ENCODE measurements around the gene FBLN1.

FBLN1 gene

GRCh38 chr22:45477366-45478107, 25.1 kb upstream of the FBLN1 start (continued):
- TF ChIP-seq POU6F1 (CRISPR knock-in tag; IDR thresholded peaks at IDR 0.05; ENCODE audit: borderline replicate concordance, low read depth) (no peak), ESRRG (CRISPR knock-in tag; IDR thresholded peaks at IDR 0.05) (no peak), RARB (CRISPR knock-in tag; IDR thresholded peaks at IDR 0.05) (no peak), TOX (CRISPR knock-in tag; IDR thresholded peaks at IDR 0.05; ENCODE audit: borderline replicate concordance) (no peak), ZFP30 (CRISPR knock-in tag; IDR thresholded peaks at IDR 0.05) (no peak), PPARA (CRISPR knock-in tag; IDR thresholded peaks at IDR 0.05; ENCODE audit: borderline replicate concordance) (no peak), TCF4 (CRISPR knock-in tag; IDR thresholded peaks at IDR 0.05; ENCODE audit: borderline replicate concordance) (no peak), ARNTL (CRISPR knock-in tag; IDR thresholded peaks at IDR 0.05; ENCODE audit: borderline replicate concordance, low read depth) (no peak), ZC3H10 (CRISPR knock-in tag; IDR thresholded peaks at IDR 0.05) (no peak), ISL1 (CRISPR knock-in tag; IDR thresholded peaks at IDR 0.05) (no peak)
- TF ChIP-seq, protein P1, sequence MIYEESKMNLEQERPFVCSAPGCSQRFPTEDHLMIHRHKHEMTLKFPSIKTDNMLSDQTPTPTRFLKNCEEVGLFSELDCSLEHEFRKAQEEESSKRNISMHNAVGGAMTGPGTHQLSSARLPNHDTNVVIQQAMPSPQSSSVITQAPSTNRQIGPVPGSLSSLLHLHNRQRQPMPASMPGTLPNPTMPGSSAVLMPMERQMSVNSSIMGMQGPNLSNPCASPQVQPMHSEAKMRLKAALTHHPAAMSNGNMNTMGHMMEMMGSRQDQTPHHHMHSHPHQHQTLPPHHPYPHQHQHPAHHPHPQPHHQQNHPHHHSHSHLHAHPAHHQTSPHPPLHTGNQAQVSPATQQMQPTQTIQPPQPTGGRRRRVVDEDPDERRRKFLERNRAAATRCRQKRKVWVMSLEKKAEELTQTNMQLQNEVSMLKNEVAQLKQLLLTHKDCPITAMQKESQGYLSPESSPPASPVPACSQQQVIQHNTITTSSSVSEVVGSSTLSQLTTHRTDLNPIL (CRISPR knock-in tag; IDR thresholded peaks at IDR 0.05; ENCODE audit: low read depth) = no peak

DNA sequence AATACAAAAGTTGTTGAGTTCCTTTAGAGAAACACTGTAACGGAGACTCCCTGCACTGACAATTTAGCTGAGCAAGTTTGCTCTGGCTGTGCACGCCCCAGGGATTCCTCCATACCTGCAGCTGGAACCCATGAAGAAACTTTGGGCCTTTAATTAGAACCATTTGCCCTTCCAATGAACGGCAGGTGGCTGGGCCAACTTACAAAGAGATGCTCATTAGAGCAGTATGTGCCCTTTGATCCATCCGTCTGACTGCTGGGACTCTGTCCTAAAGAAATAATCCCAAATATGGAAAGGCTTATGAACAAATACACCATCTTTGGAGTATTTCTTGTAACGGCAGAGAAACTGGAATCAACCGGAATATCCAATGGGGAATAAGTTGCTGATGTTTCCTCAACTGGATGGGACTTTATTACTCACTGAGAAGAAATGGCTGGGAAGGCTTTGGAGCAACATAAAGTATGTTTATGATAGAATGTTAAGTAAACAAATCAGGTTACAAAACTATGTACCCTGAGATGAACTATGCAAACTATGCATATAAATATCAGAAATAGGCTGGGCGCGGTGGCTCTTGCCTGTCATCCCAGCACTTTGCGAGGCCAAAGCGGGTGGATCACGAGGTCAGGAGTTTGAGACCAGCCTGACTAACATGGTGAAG, 24.4 kb upstream of the FBLN1 start:
- TF ChIP-seq ZNF565 (CRISPR knock-in tag; conservative IDR thresholded peaks at IDR 0.05; ENCODE audit: low read depth) (no peak), ZNF8 (CRISPR knock-in tag; IDR thresholded peaks at IDR 0.05) (no peak), PPARA (CRISPR knock-in tag; IDR thresholded peaks at IDR 0.05; ENCODE audit: borderline replicate concordance) (no peak), OSR1 (CRISPR knock-in tag; IDR thresholded peaks at IDR 0.05) (no peak), BACH2 (CRISPR knock-in tag; IDR thresholded peaks at IDR 0.05; ENCODE audit: borderline replicate concordance) (no peak)
- peak; percentile 60 for ATAC-seq

- ATAC-seq = no peak
- no peak for TF ChIP-seq PPARA (CRISPR knock-in tag; IDR thresholded peaks at IDR 0.05; ENCODE audit: borderline replicate concordance)
- TF ChIP-seq ESRRG (CRISPR knock-in tag; IDR thresholded peaks at IDR 0.05) = no peak
- TF ChIP-seq ZNF70 (CRISPR knock-in tag; IDR thresholded peaks at IDR 0.05) = no peak
- TF ChIP-seq POU6F1 (CRISPR knock-in tag; IDR thresholded peaks at IDR 0.05; ENCODE audit: borderline replicate concordance, low read depth) = no peak
- TF ChIP-seq, protein P1 (CRISPR knock-in tag; IDR thresholded peaks at IDR 0.05; ENCODE audit: low read depth) = no peak
- TF ChIP-seq ISL1 (CRISPR knock-in tag; IDR thresholded peaks at IDR 0.05) = no peak
- TF ChIP-seq OSR1 (CRISPR knock-in tag; IDR thresholded peaks at IDR 0.05) = no peak
- TF ChIP-seq GLIS3 (CRISPR knock-in tag; IDR thresholded peaks at IDR 0.05) = no peak
- TF ChIP-seq ZFP30 (CRISPR knock-in tag; IDR thresholded peaks at IDR 0.05) = no peak
- TF ChIP-seq CSDC2 (CRISPR knock-in tag; IDR thresholded peaks at IDR 0.05) = no peak
- TF ChIP-seq, protein P2, sequence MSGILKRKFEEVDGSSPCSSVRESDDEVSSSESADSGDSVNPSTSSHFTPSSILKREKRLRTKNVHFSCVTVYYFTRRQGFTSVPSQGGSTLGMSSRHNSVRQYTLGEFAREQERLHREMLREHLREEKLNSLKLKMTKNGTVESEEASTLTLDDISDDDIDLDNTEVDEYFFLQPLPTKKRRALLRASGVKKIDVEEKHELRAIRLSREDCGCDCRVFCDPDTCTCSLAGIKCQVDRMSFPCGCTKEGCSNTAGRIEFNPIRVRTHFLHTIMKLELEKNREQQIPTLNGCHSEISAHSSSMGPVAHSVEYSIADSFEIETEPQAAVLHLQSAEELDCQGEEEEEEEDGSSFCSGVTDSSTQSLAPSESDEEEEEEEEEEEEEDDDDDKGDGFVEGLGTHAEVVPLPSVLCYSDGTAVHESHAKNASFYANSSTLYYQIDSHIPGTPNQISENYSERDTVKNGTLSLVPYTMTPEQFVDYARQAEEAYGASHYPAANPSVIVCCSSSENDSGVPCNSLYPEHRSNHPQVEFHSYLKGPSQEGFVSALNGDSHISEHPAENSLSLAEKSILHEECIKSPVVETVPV (CRISPR knock-in tag; IDR thresholded peaks at IDR 0.05) = no peak
- TF ChIP-seq RARB (CRISPR knock-in tag; IDR thresholded peaks at IDR 0.05) = no peak
- no peak for TF ChIP-seq TCF4 (CRISPR knock-in tag; IDR thresholded peaks at IDR 0.05; ENCODE audit: borderline replicate concordance)
- TF ChIP-seq ZFP3 (CRISPR knock-in tag; IDR thresholded peaks at IDR 0.05) = no peak
- no peak for TF ChIP-seq ARNTL (CRISPR knock-in tag; IDR thresholded peaks at IDR 0.05; ENCODE audit: borderline replicate concordance, low read depth)
- no peak for TF ChIP-seq BACH2 (CRISPR knock-in tag; IDR thresholded peaks at IDR 0.05; ENCODE audit: borderline replicate concordance)
- no peak for TF ChIP-seq ZC3H10 (CRISPR knock-in tag; IDR thresholded peaks at IDR 0.05)
These were observed 22.0 kb upstream of the FBLN1 start for GRCh38 chr22:45480717-45481116.
